HEK293T (cell line): Measurements from ENCODE around the gene NKAPL.

Experiments
- FOXA1 ChIP-seq: fragments of 450-650 bp; IDR thresholded peaks from 2 replicates; pipeline ENCODE4 v1.6.1; 2016; ENCODE audit warnings: mild to moderate bottlenecking
- FOXK2 ChIP-seq: fragments of 450-650 bp; IDR thresholded peaks from 2 replicates; pipeline ENCODE4 v1.6.1; 2016; ENCODE audit warnings: mild to moderate bottlenecking
- FOXM1 ChIP-seq: fragments of 450-650 bp; IDR thresholded peaks from 2 replicates; pipeline ENCODE4 v1.6.1; 2017; ENCODE audit warnings: mild to moderate bottlenecking, borderline replicate concordance
- HDGF ChIP-seq: fragments of 450-650 bp; IDR thresholded peaks from 2 replicates; pipeline ENCODE4 v1.6.1; 2017; ENCODE audit warnings: antibody characterized with exemption, borderline replicate concordance
- NFRKB ChIP-seq: fragments of 450-650 bp; IDR thresholded peaks from 2 replicates; pipeline ENCODE4 v1.6.1; 2016; ENCODE audit warnings: mild to moderate bottlenecking, moderate library complexity
- PKNOX1 ChIP-seq: fragments of 450-650 bp; IDR thresholded peaks from 2 replicates; pipeline ENCODE4 v1.6.1; 2016
- SUZ12 ChIP-seq: fragments of 450-650 bp; IDR thresholded peaks from 2 replicates; pipeline ENCODE4 v1.6.1; 2016; ENCODE audit warnings: mild to moderate bottlenecking
- TARDBP ChIP-seq: fragments of 450-650 bp; IDR thresholded peaks from 2 replicates; pipeline ENCODE4 v1.6.1; 2016

GRCh38 chr6:28281288-28282064, 22.4 kb downstream of the NKAPL start, which contains the start of gene PGBD1:
- TF ChIP-seq TARDBP (no peak), SUZ12 (no peak), PKNOX1 (no peak), HDGF (no peak), FOXM1 (no peak), NFRKB (no peak), FOXK2 (no peak), FOXA1 (no peak)
